C4-2B (cell line): ENCODE measurements around the gene EFNA3.

ENCODE experiments used
- CTCF ChIP-seq: fragments of 450-650 bp; conservative IDR thresholded peaks from 2 replicates; pipeline ENCODE4 v1.5.1; 2017; ENCODE audit warnings: mild to moderate bottlenecking
- ZFX ChIP-seq: fragments of 450-650 bp; IDR thresholded peaks from 2 replicates; pipeline ENCODE4 v1.6.1; 2017

GRCh38 chr1:155103325-155103724, 24.7 kb downstream of the EFNA3 start:
- TF ChIP-seq CTCF (no peak), ZFX (no peak)
